ENCODE results near the gene ZBTB40.

The ZBTB40 gene

GRCh38 chr1:22516906-22517571 is 65.4 kb downstream of the ZBTB40 start:
- no peak for TF ChIP-seq CTCF (conservative IDR thresholded peaks at IDR 0.05)
- H3K27ac ChIP-seq, result no peak overlapping the region

- no peak overlapping the region for H3K27ac ChIP-seq
- TF ChIP-seq CTCF (conservative IDR thresholded peaks at IDR 0.05), result no peak
These were observed 66.3 kb downstream of the ZBTB40 start for GRCh38 chr1:22517956-22518355.

GRCh38 chr1:22518379-22518778 is 66.7 kb downstream of the ZBTB40 start:
- no peak for TF ChIP-seq CTCF (conservative IDR thresholded peaks at IDR 0.05)

GRCh38 chr1:22520871-22521270 is 69.2 kb downstream of the ZBTB40 start:
- TF ChIP-seq CTCF (conservative IDR thresholded peaks at IDR 0.05), result no peak

More at GRCh38 chr1:22518379-22518778, 66.7 kb downstream of the ZBTB40 start:
- H3K27ac ChIP-seq, result no peak overlapping the region

GRCh38 chr1:22521692-22522091 is 70.0 kb downstream of the ZBTB40 start:
- TF ChIP-seq CTCF (conservative IDR thresholded peaks at IDR 0.05), result no peak
- H3K27ac ChIP-seq, result no peak overlapping the region

More at GRCh38 chr1:22520871-22521270, 69.2 kb downstream of the ZBTB40 start:
- no peak overlapping the region for H3K27ac ChIP-seq

GRCh38 chr1:22522221-22522743 is 70.6 kb downstream of the ZBTB40 start:
- no peak for TF ChIP-seq CTCF (conservative IDR thresholded peaks at IDR 0.05)
- H3K27ac ChIP-seq, result no peak overlapping the region

- TF ChIP-seq CTCF (conservative IDR thresholded peaks at IDR 0.05), result no peak
- H3K27ac ChIP-seq, result no peak overlapping the region
These were observed 72.8 kb downstream of the ZBTB40 start for GRCh38 chr1:22524481-22524880.
